PC-3 (cell line): ENCODE data around the gene COX5A. TPM values are rescaled to one million over a fixed set of nuclear protein-coding genes. Genes with fewer than 3 reads are reported as not detected.

ENCODE experiments used
- ATAC-seq: fragments of 200-7000 bp; cut with Tn5 transposase; 2 replicates; pipeline ENCODE4 v1.9.1; 2020; ENCODE audit warnings: mild to moderate bottlenecking, moderate library complexity
- BruUV-seq: library from RNA; stranded (reverse); fragments of 400-500 nt; replicated peaks from 2 replicates; lab custom pipeline; 2021; lab: Mats Ljungman, UMichigan
- CTCF ChIA-PET: fragments of 300-600 bp; sonication (Branson Sonifier 250); formaldehyde crosslinking; loops from one replicate; lab custom pipeline; 2022; ENCODE audit warnings: antibody characterized with exemption; lab: Charles Lee
- POLR2A ChIA-PET: fragments of 300-600 bp; sonication (Branson Sonifier 250); formaldehyde crosslinking; loops from one replicate; lab custom pipeline; 2022; ENCODE audit warnings: antibody characterized with exemption; ENCODE audit not compliant: unreplicated experiment; lab: Charles Lee
- DNase-seq: peaks from one replicate; pipeline ENCODE4 v3.0.0-alpha.2; 2015
- H2AFZ ChIP-seq: fragments of 300-600 bp; sonication (generic); 2 replicates; pipeline ENCODE4 v1.6.0; 2016; ENCODE audit warnings: antibody characterized with exemption, low read length
- H3F3A ChIP-seq: fragments of 300-600 bp; sonication (generic); one replicate; pipeline ENCODE4 v1.6.0; 2017; ENCODE audit warnings: antibody characterized with exemption, low read length, control low read depth, mild to moderate bottlenecking; ENCODE audit not compliant: unreplicated experiment
- H3K27ac ChIP-seq: fragments of 300-600 bp; sonication (generic); 2 replicates; pipeline ENCODE4 v1.5.1; 2016; ENCODE audit warnings: mild to moderate bottlenecking, low read length
- H3K27me3 ChIP-seq: fragments of 300-600 bp; sonication (generic); 2 replicates; pipeline ENCODE4 v1.6.1; 2016; ENCODE audit warnings: low read length, mixed read lengths
- H3K36me3 ChIP-seq: fragments of 300-600 bp; sonication (generic); 2 replicates; pipeline ENCODE4 v1.6.1; 2016; ENCODE audit warnings: low read depth, mixed run types, low read length, mixed read lengths
- H3K4me1 ChIP-seq: fragments of 300-600 bp; sonication (generic); 2 replicates; pipeline ENCODE4 v1.5.1; 2016; ENCODE audit warnings: low read length; ENCODE audit not compliant: insufficient read depth
- H3K4me2 ChIP-seq: fragments of 300-600 bp; sonication (generic); 2 replicates; pipeline ENCODE4 v1.6.0; 2016; ENCODE audit warnings: low read length
- H3K4me3 ChIP-seq: fragments of 300-600 bp; sonication (generic); 2 replicates; pipeline ENCODE4 v1.5.1; 2016; ENCODE audit warnings: mild to moderate bottlenecking, low read length, mixed read lengths
- H3K79me2 ChIP-seq: fragments of 300-600 bp; sonication (generic); 2 replicates; pipeline ENCODE4 v1.6.1; 2017; ENCODE audit warnings: low read length, mixed read lengths
- H3K9ac ChIP-seq: fragments of 300-600 bp; sonication (generic); 2 replicates; pipeline ENCODE4 v1.6.0; 2016; ENCODE audit warnings: mild to moderate bottlenecking, low read length
- H3K9me2 ChIP-seq: fragments of 300-600 bp; sonication (generic); replicated peaks from 2 replicates; pipeline ENCODE4 v1.6.1; 2016; ENCODE audit warnings: mixed run types, low read length, mixed read lengths
- H3K9me3 ChIP-seq: fragments of 300-600 bp; sonication (generic); 2 replicates; pipeline ENCODE4 v1.6.1; 2016; ENCODE audit warnings: low read length, mixed read lengths
- H4K20me1 ChIP-seq: fragments of 300-600 bp; sonication (generic); 2 replicates; pipeline ENCODE4 v1.6.1; 2016; ENCODE audit warnings: low read length, mixed read lengths
- EZH2 ChIP-seq: fragments of 300-600 bp; sonication (generic); IDR thresholded peaks from one replicate; pipeline ENCODE4 v1.6.1; 2017; ENCODE audit warnings: antibody characterized with exemption, mild to moderate bottlenecking, low read length; ENCODE audit not compliant: unreplicated experiment
- EZH2phosphoT487 ChIP-seq: fragments of 300-600 bp; sonication (generic); IDR thresholded peaks from 2 replicates; pipeline ENCODE4 v1.6.1; 2018; ENCODE audit warnings: mild to moderate bottlenecking, antibody characterized with exemption, low read length, borderline replicate concordance
- intact Hi-C: fragments of 100-400 bp; cut with micrococcal nuclease; formaldehyde crosslinking; loops from 2 replicates; pipeline ENCODE4 v1.9.0; 2023
- total RNA-seq: library from RNA; depleted of rRNA; stranded (reverse); fragments of >200 nt; gene quantifications from 2 replicates; pipeline ENCODE4 v1.2.3, GENCODE V29; 2014
- TF ChIP-seq, protein P1 (sequence below): fragments of 300-600 bp; sonication (generic); conservative IDR thresholded peaks from 2 replicates; pipeline ENCODE4 v1.5.1; 2017; ENCODE audit warnings: antibody characterized with exemption, low read depth, mild to moderate bottlenecking, low read length

Gene COX5A
- total RNA-seq, 1 experiment from 2014 or later = 145 TPM

DNA sequence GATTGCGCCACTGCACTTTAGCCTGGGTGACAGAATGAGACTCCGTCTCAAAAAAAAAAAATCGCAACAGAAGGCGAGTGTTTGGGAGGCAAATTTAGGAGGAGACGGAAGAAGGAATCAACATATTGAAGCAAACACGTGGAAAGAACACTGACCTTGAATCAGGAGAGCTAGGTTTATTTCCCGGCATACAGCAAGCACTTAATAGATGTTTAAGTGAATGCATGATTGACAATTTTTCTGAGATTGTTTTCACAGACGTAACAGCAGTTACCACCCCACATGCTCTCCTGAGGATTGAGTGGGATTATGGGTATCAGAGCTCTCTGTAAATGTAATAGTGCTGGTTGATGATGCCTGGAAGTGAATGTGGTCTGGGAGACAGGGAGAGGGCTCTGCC lies 24.3 kb upstream of the COX5A start:
- no peaks in the 10 kb centered on the region for H3F3A ChIP-seq
- no peaks in the 10 kb centered on the region for H3K27me3 ChIP-seq
- H4K20me1 ChIP-seq = no peaks in the 10 kb centered on the region
- POLR2A ChIA-PET = no interaction called here
- TF ChIP-seq EZH2 = no peak
- TF ChIP-seq EZH2phosphoT487 = no peak
- TF ChIP-seq, protein P1, sequence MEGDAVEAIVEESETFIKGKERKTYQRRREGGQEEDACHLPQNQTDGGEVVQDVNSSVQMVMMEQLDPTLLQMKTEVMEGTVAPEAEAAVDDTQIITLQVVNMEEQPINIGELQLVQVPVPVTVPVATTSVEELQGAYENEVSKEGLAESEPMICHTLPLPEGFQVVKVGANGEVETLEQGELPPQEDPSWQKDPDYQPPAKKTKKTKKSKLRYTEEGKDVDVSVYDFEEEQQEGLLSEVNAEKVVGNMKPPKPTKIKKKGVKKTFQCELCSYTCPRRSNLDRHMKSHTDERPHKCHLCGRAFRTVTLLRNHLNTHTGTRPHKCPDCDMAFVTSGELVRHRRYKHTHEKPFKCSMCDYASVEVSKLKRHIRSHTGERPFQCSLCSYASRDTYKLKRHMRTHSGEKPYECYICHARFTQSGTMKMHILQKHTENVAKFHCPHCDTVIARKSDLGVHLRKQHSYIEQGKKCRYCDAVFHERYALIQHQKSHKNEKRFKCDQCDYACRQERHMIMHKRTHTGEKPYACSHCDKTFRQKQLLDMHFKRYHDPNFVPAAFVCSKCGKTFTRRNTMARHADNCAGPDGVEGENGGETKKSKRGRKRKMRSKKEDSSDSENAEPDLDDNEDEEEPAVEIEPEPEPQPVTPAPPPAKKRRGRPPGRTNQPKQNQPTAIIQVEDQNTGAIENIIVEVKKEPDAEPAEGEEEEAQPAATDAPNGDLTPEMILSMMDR = no peak
- peaks cover 15% of the 10 kb centered on the region for H3K4me1 ChIP-seq
- no peaks in the 10 kb centered on the region for H3K9me3 ChIP-seq
- H3K4me2 ChIP-seq = no peak overlapping the region
- BruUV-seq = no TSS peak
- no peak overlapping the region for H3K27ac ChIP-seq
- no peak overlapping the region for H3K9ac ChIP-seq
- H2AFZ ChIP-seq = no peak overlapping the region
- no peaks in the 10 kb centered on the region for H3K36me3 ChIP-seq
- CTCF ChIA-PET = interaction anchor here (1.0 kb wide), 1 partner anchor 12 kb away, joined by 5 read pairs; no protein-coding TSS in a partner anchor
- ATAC-seq = no peak
- intact Hi-C loops = no loop called here
- no peaks in the 10 kb centered on the region for H3K9me2 ChIP-seq
- H3K4me3 ChIP-seq = no peak overlapping the region
- H3K79me2 ChIP-seq = no peaks in the 10 kb centered on the region
- DNase-seq = no peak

DNA sequence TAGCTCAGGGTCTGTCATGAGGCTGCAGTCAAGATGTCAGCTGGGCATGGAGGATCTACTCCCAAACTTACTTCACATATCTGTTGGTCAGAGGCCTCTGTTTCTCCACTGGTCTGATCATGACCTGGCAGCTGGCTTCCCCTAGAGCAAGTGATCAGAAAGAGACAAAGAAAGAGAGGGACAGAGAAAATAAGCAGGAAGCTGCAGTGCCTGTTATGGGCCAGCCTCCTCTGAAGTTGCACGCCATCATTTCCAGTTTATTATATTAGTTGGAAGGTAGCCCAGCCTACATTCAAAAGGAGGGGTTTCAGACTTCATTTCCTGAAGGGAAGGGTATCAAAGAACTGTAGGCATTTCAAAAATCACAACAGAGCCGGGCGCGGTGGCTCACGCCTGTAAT lies 23.7 kb upstream of the COX5A start:
- H3K9ac ChIP-seq = no peak overlapping the region
- no peaks in the 10 kb centered on the region for H3K79me2 ChIP-seq
- no peaks in the 10 kb centered on the region for H3K9me2 ChIP-seq
- no peaks in the 10 kb centered on the region for H3K9me3 ChIP-seq
- H3K27ac ChIP-seq = no peak overlapping the region
- H3K27me3 ChIP-seq = no peaks in the 10 kb centered on the region
- no peaks in the 10 kb centered on the region for H3F3A ChIP-seq
- no peaks in the 10 kb centered on the region for H3K36me3 ChIP-seq
- no peak for DNase-seq
- H3K4me1 ChIP-seq = peaks cover 19% of the 10 kb centered on the region
- intact Hi-C loops = no loop called here
- ChIA-PET POLR2A (interaction anchor here (0.5 kb wide), 1 partner anchor 27 kb away, joined by 3 read pairs; no protein-coding TSS in a partner anchor), CTCF (interaction anchor here (1.0 kb wide), 1 partner anchor 11 kb away, joined by 5 read pairs; no protein-coding TSS in a partner anchor)
- no peak for TF ChIP-seq EZH2
- TF ChIP-seq EZH2phosphoT487 = no peak
- TF ChIP-seq, protein P1 = no peak
- ATAC-seq = no peak
- no peak overlapping the region for H3K4me3 ChIP-seq
- no peak overlapping the region for H3K4me2 ChIP-seq
- H4K20me1 ChIP-seq = no peaks in the 10 kb centered on the region
- no peak overlapping the region for H2AFZ ChIP-seq
- BruUV-seq = no TSS peak

DNA sequence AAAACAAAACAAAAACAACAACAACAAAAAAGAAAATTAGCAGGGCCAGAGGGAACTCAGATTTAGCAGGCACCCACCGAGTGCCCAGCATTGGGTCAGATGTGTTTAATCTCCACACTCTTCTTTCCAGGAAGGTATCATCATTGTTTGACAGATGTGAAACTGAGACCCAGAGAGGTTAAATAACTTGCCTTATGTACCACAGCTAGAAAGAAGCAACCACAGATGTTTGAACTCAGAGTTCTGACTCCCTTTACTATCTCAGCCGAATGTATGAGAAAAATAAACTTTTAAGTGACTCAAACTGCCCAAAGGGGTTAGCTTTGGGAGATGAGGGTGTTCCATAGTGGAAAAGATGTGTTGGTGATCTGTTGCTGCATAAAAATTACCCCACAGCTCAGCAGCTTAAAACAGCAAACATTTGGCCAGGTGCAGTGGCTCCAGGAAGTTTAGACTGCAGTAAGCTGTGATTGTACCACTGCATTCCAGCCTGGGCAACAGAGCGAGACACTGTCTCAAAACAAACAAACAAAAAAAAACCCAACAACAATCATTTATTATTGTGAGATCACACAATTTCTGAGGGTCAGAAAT lies 23.2 kb upstream of the COX5A start:
- ATAC-seq (no peak), DNase-seq (no peak)
- H3K27ac ChIP-seq = no peak overlapping the region
- peaks cover 22% of the 10 kb centered on the region for H3K4me1 ChIP-seq
- H3K9ac ChIP-seq = no peak overlapping the region
- no peaks in the 10 kb centered on the region for H3K9me3 ChIP-seq
- TF ChIP-seq EZH2 = no peak
- TF ChIP-seq EZH2phosphoT487 = no peak
- TF ChIP-seq, protein P1 = no peak
- no peaks in the 10 kb centered on the region for H3K27me3 ChIP-seq
- intact Hi-C loops = no loop called here
- BruUV-seq = no TSS peak
- H3K4me3 ChIP-seq = no peak overlapping the region
- ChIA-PET CTCF (interaction anchor here (1.0 kb wide), 1 partner anchor 10 kb away, joined by 5 read pairs; no protein-coding TSS in a partner anchor), POLR2A (interaction anchor here (0.5 kb wide), 1 partner anchor 27 kb away, joined by 3 read pairs; no protein-coding TSS in a partner anchor)
- H4K20me1 ChIP-seq = no peaks in the 10 kb centered on the region
- H3F3A ChIP-seq = no peaks in the 10 kb centered on the region
- no peak overlapping the region for H2AFZ ChIP-seq
- no peak overlapping the region for H3K4me2 ChIP-seq
- H3K79me2 ChIP-seq = no peaks in the 10 kb centered on the region
- no peaks in the 10 kb centered on the region for H3K9me2 ChIP-seq
- no peaks in the 10 kb centered on the region for H3K36me3 ChIP-seq
